B cell (primary cell): ENCODE data around the gene BNIP5. TPM values are rescaled to one million over a fixed set of nuclear protein-coding genes. Genes with fewer than 3 reads are reported as not detected.

Source experiments
- ATAC-seq: fragments of 200-7000 bp; cut with Tn5 transposase; one replicate; pipeline ENCODE4 v1.10.0; 2021; ENCODE audit warnings: low read depth, mild to moderate bottlenecking, moderate number of reproducible peaks, moderate library complexity
- CTCF ChIA-PET: fragments of 350-600 bp; sonication (Branson Sonifier 250); formaldehyde crosslinking; loops from one replicate; lab custom pipeline; 2021; ENCODE audit warnings: antibody characterized with exemption, inconsistent platforms; lab: Charles Lee
- POLR2A ChIA-PET: fragments of 350-600 bp; sonication (Branson Sonifier 250); formaldehyde crosslinking; loops from one replicate; lab custom pipeline; 2021; ENCODE audit warnings: antibody characterized with exemption; lab: Charles Lee
- DNase-seq: peaks from one replicate; pipeline ENCODE4 v3.0.0; 2013
- H2AFZ ChIP-seq: 2 replicates; pipeline ENCODE4 v1.6.1; 2012; ENCODE audit warnings: mild to moderate bottlenecking, low read depth, low read length; ENCODE audit not compliant: insufficient read depth, poor library complexity, severe bottlenecking
- H3K27ac ChIP-seq, 2 donors: 1 replicate in 1 of 2; 2 replicates in 1 of 2; pipeline ENCODE4 v1.5.1; 2012 to 2013; ENCODE audit warnings: low read length in 2 of 2, mild to moderate bottlenecking in 2 of 2, moderate library complexity in 1 of 2
- H3K27me3 ChIP-seq, 4 experiments: fragments of 200-600 bp in 1 of 4; sonication (generic) in 1 of 4; replicated peaks in 1 of 4; 1 replicate in 2 of 4; 2 replicates in 2 of 4; pipeline versions ENCODE4 v1.6.1 to v1.7.0; 2013 to 2016; ENCODE audit warnings: low read length in 3 of 4, mild to moderate bottlenecking in 2 of 4, mixed read lengths in 1 of 4, moderate library complexity in 1 of 4; ENCODE audit not compliant: insufficient read depth in 4 of 4, control insufficient read depth in 3 of 4; ENCODE audit errors: control extremely low read depth in 1 of 4
- H3K36me3 ChIP-seq, 2 experiments: replicated peaks in 1 of 2; 1 replicate in 1 of 2; 2 replicates in 1 of 2; pipeline versions ENCODE4 v1.6.1 to v1.7.1; 2013; ENCODE audit warnings: low read length in 1 of 2; ENCODE audit not compliant: insufficient read depth in 2 of 2, control insufficient read depth in 1 of 2; ENCODE audit errors: control extremely low read depth in 1 of 2, extremely low read depth in 1 of 2
- H3K4me1 ChIP-seq, 2 donors: fragments of 200-600 bp in 1 of 2; sonication (generic) in 1 of 2; 1 replicate in 1 of 2; 2 replicates in 1 of 2; pipeline versions ENCODE4 v1.5.1 to v1.6.1; 2013 to 2017; ENCODE audit warnings: low read length in 2 of 2; ENCODE audit not compliant: control insufficient read depth in 2 of 2, insufficient read depth in 2 of 2
- H3K4me2 ChIP-seq: replicated peaks from 2 replicates; pipeline ENCODE3; 2012; ENCODE audit warnings: mild to moderate bottlenecking, low read depth, low read length; ENCODE audit not compliant: poor library complexity, severe bottlenecking
- H3K4me3 ChIP-seq, 5 experiments: fragments of 200-600 bp in 1 of 5; sonication (generic) in 1 of 5; 1 replicate in 3 of 5; 2 replicates in 2 of 5; pipeline versions ENCODE4 v1.5.1 to v1.7.0; 2011 to 2016; ENCODE audit warnings: low read length in 4 of 5, mild to moderate bottlenecking in 4 of 5, low read depth in 2 of 5, control low read depth in 1 of 5, moderate library complexity in 1 of 5; ENCODE audit not compliant: insufficient read depth in 1 of 5; ENCODE audit errors: control extremely low read depth in 1 of 5, extremely low read depth in 1 of 5
- H3K79me2 ChIP-seq: fragments of 200-600 bp; sonication (generic); one replicate; pipeline ENCODE4 v1.6.0; 2016; ENCODE audit warnings: low read length; ENCODE audit not compliant: control insufficient read depth, insufficient read depth
- H3K9ac ChIP-seq: fragments of 200-600 bp; sonication (generic); 2 replicates; pipeline ENCODE4 v1.6.1; 2017; ENCODE audit warnings: mild to moderate bottlenecking, low read length, moderate library complexity
- H3K9me3 ChIP-seq, 3 donors: one replicate each; pipeline versions ENCODE4 v1.6.1 to v1.7.1; 2013; ENCODE audit warnings: low read length in 2 of 3; ENCODE audit not compliant: control insufficient read depth in 2 of 3, insufficient read depth in 1 of 3; ENCODE audit errors: control extremely low read depth in 1 of 3
- H4K20me1 ChIP-seq: 2 replicates; pipeline ENCODE4 v1.6.0; 2012; ENCODE audit warnings: mild to moderate bottlenecking, low read length; ENCODE audit not compliant: insufficient read depth, control insufficient read depth, poor library complexity, severe bottlenecking
- H3K27ac Mint-ChIP-seq: one replicate; pipeline ENCODE4 v1.8.0; 2021; ENCODE audit warnings: mixed read lengths
- H3K27me3 Mint-ChIP-seq: one replicate; pipeline ENCODE4 v1.8.0; 2021; ENCODE audit warnings: mixed read lengths
- H3K4me1 Mint-ChIP-seq: one replicate; pipeline ENCODE4 v1.8.0; 2021; ENCODE audit warnings: mixed read lengths
- H3K4me3 Mint-ChIP-seq: one replicate; pipeline ENCODE4 v1.8.0; 2021; ENCODE audit warnings: mixed read lengths
- H3K9me3 Mint-ChIP-seq: one replicate; pipeline ENCODE4 v1.8.0; 2022; ENCODE audit warnings: mixed read lengths; ENCODE audit not compliant: insufficient read depth
- EZH2 ChIP-seq: IDR thresholded peaks from 2 replicates; pipeline ENCODE4 v1.6.1; 2012; ENCODE audit warnings: borderline replicate concordance, low read depth, mild to moderate bottlenecking, moderate library complexity, low read length; ENCODE audit not compliant: insufficient read depth, poor library complexity, severe bottlenecking
- WGBS: methylation state at CpG from one replicate; pipeline ENCODE4 v1.1.5; 2013; ENCODE audit warnings: missing lambda C conversion rate; ENCODE audit not compliant: insufficient coverage; 5-methylcytosine and 5-hydroxymethylcytosine counted together
- intact Hi-C: fragments of 100-400 bp; cut with micrococcal nuclease; formaldehyde crosslinking; loops from one replicate; pipeline ENCODE4 v1.10.0; 2022
- polyA plus RNA-seq: library from polyadenylated mRNA; depleted of rRNA; stranded (reverse); fragments of >200 nt; gene quantifications from 2 replicates; pipeline ENCODE4 v1.2.3, GENCODE V29; 2012
- total RNA-seq, 2 donors: library from RNA; stranded (reverse); fragments of 120-200 nt in 1 of 2; gene quantifications; 1 replicate in 1 of 2; 2 replicates in 1 of 2; pipeline versions ENCODE4 v1.2.3 to v1.2.4, GENCODE V29; 2013 to 2022
- TF ChIP-seq, protein P1 (sequence below): fragments of 200-600 bp; IDR thresholded peaks from one replicate; pipeline ENCODE4 v1.8.0; 2022; ENCODE audit warnings: antibody characterized with exemption, mild to moderate bottlenecking

Gene BNIP5
- total and polyA plus RNA-seq, 2 donors (not counting 1 experiment from before 2014, with no cell fraction given), result 0.06 to 0.10 TPM

- DNase-seq, result no peak
- H3K27me3 Mint-ChIP-seq, result peaks cover 9% of the 10 kb centered on the region
- H3K36me3 ChIP-seq, result no peaks in the 10 kb centered on the region
- no peaks in the 10 kb centered on the region for H3K4me1 ChIP-seq
- TF ChIP-seq, protein P1, sequence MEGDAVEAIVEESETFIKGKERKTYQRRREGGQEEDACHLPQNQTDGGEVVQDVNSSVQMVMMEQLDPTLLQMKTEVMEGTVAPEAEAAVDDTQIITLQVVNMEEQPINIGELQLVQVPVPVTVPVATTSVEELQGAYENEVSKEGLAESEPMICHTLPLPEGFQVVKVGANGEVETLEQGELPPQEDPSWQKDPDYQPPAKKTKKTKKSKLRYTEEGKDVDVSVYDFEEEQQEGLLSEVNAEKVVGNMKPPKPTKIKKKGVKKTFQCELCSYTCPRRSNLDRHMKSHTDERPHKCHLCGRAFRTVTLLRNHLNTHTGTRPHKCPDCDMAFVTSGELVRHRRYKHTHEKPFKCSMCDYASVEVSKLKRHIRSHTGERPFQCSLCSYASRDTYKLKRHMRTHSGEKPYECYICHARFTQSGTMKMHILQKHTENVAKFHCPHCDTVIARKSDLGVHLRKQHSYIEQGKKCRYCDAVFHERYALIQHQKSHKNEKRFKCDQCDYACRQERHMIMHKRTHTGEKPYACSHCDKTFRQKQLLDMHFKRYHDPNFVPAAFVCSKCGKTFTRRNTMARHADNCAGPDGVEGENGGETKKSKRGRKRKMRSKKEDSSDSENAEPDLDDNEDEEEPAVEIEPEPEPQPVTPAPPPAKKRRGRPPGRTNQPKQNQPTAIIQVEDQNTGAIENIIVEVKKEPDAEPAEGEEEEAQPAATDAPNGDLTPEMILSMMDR, result no peak
- TF ChIP-seq EZH2, result no peak
- H3K9me3 ChIP-seq, result peaks cover 0 to 4% (median 0%) of the 10 kb centered on the region in 3 donors
- no peak overlapping the region for H3K4me3 Mint-ChIP-seq
- intact Hi-C loops, result no loop called here
- no peak overlapping the region for H3K4me3 ChIP-seq
- ChIA-PET CTCF (interaction anchor here (1.2 to 9.8 kb wide), 3 partner anchors 9 to 51 kb away, joined by 3 to 149 read pairs (median 4); no protein-coding TSS in a partner anchor), POLR2A (no interaction called here)
- H3K27me3 ChIP-seq, result peaks cover 0 to 6% (median 0%) of the 10 kb centered on the region in 4 experiments
- H2AFZ ChIP-seq, result no peak overlapping the region
- 80% methylated on average over 1 of the region's 7 CpGs for WGBS
- no peaks in the 10 kb centered on the region for H3K9me3 Mint-ChIP-seq
- ATAC-seq, result no peak
- no peak overlapping the region for H3K9ac ChIP-seq
- H3K79me2 ChIP-seq, result no peaks in the 10 kb centered on the region
- H3K27ac ChIP-seq, result no peak overlapping the region
- no peak overlapping the region for H3K4me2 ChIP-seq
- no peaks in the 10 kb centered on the region for H4K20me1 ChIP-seq
- peaks cover 5% of the 10 kb centered on the region for H3K4me1 Mint-ChIP-seq
- no peak overlapping the region for H3K27ac Mint-ChIP-seq
These were observed 30.3 kb downstream of the BNIP5 start for GRCh38 chr6:36306375-36306774.

DNA sequence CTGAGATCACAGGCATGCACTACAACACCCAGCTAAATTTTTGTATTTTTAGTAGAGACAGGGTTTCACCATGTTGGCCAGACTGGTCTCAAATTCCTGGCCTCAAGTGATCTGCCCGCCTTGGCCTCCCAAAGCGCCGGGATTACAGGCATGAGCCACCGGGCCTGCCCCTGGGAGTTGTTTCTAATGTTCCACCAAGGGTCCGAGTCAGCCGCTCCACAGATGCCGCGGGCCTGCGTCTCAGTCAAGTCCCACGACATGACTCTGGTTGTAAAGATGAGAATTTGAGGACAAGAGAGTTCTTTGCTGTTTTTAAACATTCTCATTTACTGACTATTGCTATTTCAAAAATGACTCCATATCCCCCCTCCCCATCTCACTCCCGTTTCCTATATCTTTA lies 30.8 kb downstream of the BNIP5 start:
- Histone ChIP-seq H3K4me3 (no peak overlapping the region), H4K20me1 (no peaks in the 10 kb centered on the region), H3K4me2 (no peak overlapping the region), H2AFZ (no peak overlapping the region), H3K36me3 (no peaks in the 10 kb centered on the region), H3K27me3 (peaks cover 0 to 6% (median 0%) of the 10 kb centered on the region in 4 experiments), H3K4me1 (no peaks in the 10 kb centered on the region), H3K27ac (no peak overlapping the region), H3K79me2 (no peaks in the 10 kb centered on the region), H3K9me3 (peaks cover 0 to 4% (median 0%) of the 10 kb centered on the region in 3 donors), H3K9ac (no peak overlapping the region)
- intact Hi-C loops, result no loop called here
- peaks cover 5% of the 10 kb centered on the region for H3K4me1 Mint-ChIP-seq
- peaks cover 11% of the 10 kb centered on the region for H3K27me3 Mint-ChIP-seq
- 88% methylated on average over 6 of the region's 11 CpGs for WGBS
- no peak overlapping the region for H3K4me3 Mint-ChIP-seq
- H3K27ac Mint-ChIP-seq, result no peak overlapping the region
- ATAC-seq, result no peak
- no peak for DNase-seq
- ChIA-PET POLR2A (no interaction called here), CTCF (interaction anchor here (0.7 to 9.8 kb wide), 5 partner anchors 10 to 431 kb away, joined by 3 to 149 read pairs (median 4); no protein-coding TSS in a partner anchor)
- TF ChIP-seq EZH2, result no peak
- TF ChIP-seq, protein P1, result no peak
- H3K9me3 Mint-ChIP-seq, result no peaks in the 10 kb centered on the region
